Mesothelial cell of epicardium (in vitro differentiated cells): ENCODE data around the gene WLS. TPM values are rescaled to one million over a fixed set of nuclear protein-coding genes. Genes with fewer than 3 reads are reported as not detected.

Experiments
- DNase-seq, 2 experiments: peaks; one replicate each; pipeline ENCODE4 v3.0.0; 2021; ENCODE audit warnings: low spot score in 2 of 2; ENCODE audit not compliant: unreplicated experiment in 2 of 2
- H3K27ac Mint-ChIP-seq: 2 replicates; pipeline ENCODE4 v1.8.0; 2021; ENCODE audit warnings: mixed read lengths
- H3K27me3 Mint-ChIP-seq: 2 replicates; pipeline ENCODE4 v1.8.0; 2021; ENCODE audit warnings: low read depth, mixed read lengths
- H3K36me3 Mint-ChIP-seq: 2 replicates; pipeline ENCODE4 v1.8.0; 2021; ENCODE audit warnings: mixed read lengths
- H3K4me1 Mint-ChIP-seq: 2 replicates; pipeline ENCODE4 v1.8.0; 2021; ENCODE audit warnings: mixed read lengths
- H3K4me3 Mint-ChIP-seq: 2 replicates; pipeline ENCODE4 v1.8.0; 2021; ENCODE audit warnings: mild to moderate bottlenecking, moderate library complexity, mixed read lengths
- H3K9me3 Mint-ChIP-seq: 2 replicates; pipeline ENCODE4 v1.8.0; 2021; ENCODE audit warnings: mixed read lengths
- CTCF ChIP-seq: fragments of 200-600 bp; sonication (generic); IDR thresholded peaks from one replicate; pipeline ENCODE4 v1.5.0; 2021; ENCODE audit warnings: antibody characterized with exemption; ENCODE audit not compliant: unreplicated experiment
- total RNA-seq: library from RNA; stranded (reverse); gene quantifications from 3 replicates; pipeline ENCODE4 v1.2.1, GENCODE V29; 2021

WLS gene
- total RNA-seq, 1 donor from 2014 or later = 225 TPM

DNA sequence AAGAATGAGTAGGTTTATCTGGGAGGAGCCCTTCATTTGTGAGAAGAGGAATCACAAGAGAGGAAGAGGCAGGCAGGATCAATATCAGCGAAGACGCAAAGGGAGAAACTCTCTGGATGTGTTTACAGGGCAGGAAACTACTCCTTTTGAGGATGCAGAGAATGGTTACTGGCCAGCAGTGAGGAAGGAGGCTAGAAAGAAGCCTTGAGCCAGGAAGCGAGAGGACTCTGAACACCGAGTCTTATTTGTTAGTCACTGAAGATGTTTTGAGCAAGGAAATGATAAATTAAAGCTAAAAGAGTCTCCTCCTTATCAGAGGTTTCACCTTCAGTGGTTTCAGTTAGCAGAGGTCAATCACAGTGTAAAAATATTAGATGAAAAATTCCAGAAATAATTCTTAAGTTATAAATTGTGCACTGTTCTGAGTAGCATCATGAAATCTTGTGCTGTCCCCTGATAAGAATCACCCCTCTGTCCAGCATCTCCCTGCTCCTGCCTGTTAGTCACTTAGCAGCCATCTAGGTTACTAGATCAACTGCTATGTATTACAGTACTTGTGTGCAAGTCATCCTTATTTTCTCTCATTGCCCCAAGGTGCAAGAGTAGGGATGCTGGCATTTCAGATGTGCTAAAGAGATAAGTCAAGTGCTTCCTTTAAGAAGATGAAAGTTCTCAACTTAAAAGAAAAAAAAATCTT, 43.5 kb downstream of the WLS start:
- peaks cover 47% of the 10 kb centered on the region for H3K36me3 Mint-ChIP-seq
- H3K9me3 Mint-ChIP-seq = peaks cover 5% of the 10 kb centered on the region
- H3K27me3 Mint-ChIP-seq = no peaks in the 10 kb centered on the region
- H3K4me3 Mint-ChIP-seq = no peak overlapping the region
- H3K4me1 Mint-ChIP-seq = peaks cover 21% of the 10 kb centered on the region
- TF ChIP-seq CTCF = no peak
- DNase-seq = no peak
- peak overlapping the region; percentile 88 for H3K27ac Mint-ChIP-seq

DNA sequence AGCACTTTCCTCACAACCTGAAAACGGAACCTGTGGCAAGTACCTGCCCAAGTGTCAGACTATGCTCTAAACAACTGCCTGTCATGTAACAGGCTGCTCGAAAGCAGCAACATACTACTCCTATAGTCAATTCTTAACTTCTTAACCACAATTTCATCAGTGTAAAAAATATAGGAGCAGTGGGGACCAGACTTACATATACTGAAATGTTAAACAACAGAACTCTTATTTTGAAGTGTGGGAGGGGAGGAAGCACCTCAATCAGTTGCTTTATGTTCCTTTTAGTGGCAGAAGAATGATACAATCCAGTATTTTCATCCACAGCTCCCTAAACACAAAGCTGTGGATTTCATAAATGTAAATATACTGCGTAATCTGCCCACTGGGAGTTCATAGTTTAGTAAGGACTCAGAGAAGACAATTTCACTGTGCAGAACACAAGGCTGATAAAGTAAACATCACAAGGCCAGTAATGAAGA, 44.2 kb downstream of the WLS start:
- H3K27me3 Mint-ChIP-seq = no peaks in the 10 kb centered on the region
- no peak for DNase-seq
- peaks cover 5% of the 10 kb centered on the region for H3K9me3 Mint-ChIP-seq
- peaks cover 41% of the 10 kb centered on the region for H3K36me3 Mint-ChIP-seq
- peak overlapping the region; percentile 88 for H3K27ac Mint-ChIP-seq
- no peak for TF ChIP-seq CTCF
- no peak overlapping the region for H3K4me3 Mint-ChIP-seq
- peaks cover 24% of the 10 kb centered on the region for H3K4me1 Mint-ChIP-seq

DNA sequence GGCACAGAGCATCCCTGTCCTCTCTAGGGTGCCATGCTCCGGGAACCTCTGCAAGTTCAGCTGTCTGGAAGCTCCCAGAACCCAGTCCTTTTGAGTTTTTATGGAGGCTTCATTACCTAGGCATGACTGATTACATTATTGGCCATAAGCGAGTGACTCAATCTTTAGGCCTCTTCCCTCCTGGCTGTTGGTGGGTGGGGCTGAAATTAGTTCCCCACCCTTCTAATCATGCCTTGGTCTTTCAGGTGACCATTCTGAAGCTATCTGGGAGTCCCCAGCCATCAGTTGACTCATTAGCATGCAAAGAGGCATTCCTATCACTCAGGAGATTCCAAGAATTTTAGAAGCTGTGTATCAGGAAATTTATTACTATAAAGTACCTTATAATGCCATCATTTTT, 46.6 kb downstream of the WLS start:
- Mint-ChIP-seq H3K4me3 (no peak overlapping the region), H3K9me3 (no peaks in the 10 kb centered on the region), H3K27me3 (no peaks in the 10 kb centered on the region), H3K36me3 (peaks cover 31% of the 10 kb centered on the region), H3K4me1 (peaks cover 24% of the 10 kb centered on the region), H3K27ac (no peak overlapping the region)
- no peak for DNase-seq
- TF ChIP-seq CTCF = no peak

- TF ChIP-seq CTCF = no peak
- Mint-ChIP-seq H3K36me3 (peaks cover 38% of the 10 kb centered on the region), H3K4me1 (peaks cover 22% of the 10 kb centered on the region), H3K9me3 (no peaks in the 10 kb centered on the region), H3K27me3 (no peaks in the 10 kb centered on the region), H3K27ac (peak overlapping the region; percentile 60), H3K4me3 (no peak overlapping the region)
- DNase-seq = no peak
Observed at GRCh38 chr1:68183895-68184294, 48.4 kb downstream of the WLS start.

DNA sequence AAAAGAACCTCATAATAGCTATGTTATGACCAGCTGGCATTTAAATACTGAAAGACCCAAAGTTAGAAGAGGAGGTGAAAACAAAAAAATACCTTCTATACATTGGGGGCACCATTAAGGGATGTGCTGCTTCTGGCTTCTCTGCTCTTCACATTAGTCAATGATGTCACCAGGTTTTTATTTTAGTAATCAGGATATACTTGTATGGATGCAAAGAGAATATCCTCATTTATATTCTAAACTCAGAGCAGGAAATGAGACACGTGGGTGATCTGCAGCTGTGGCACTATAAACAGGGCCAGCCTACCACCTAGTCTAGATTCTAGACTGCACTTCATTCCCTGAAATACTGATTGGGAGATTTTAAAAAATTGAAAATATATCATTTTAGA, 51.2 kb downstream of the WLS start:
- Mint-ChIP-seq H3K27ac (no peak overlapping the region), H3K36me3 (peaks cover 38% of the 10 kb centered on the region), H3K27me3 (no peaks in the 10 kb centered on the region), H3K4me1 (peaks cover 23% of the 10 kb centered on the region), H3K9me3 (no peaks in the 10 kb centered on the region), H3K4me3 (no peak overlapping the region)
- DNase-seq = no peak
- no peak for TF ChIP-seq CTCF
